Measurements from ENCODE around the gene ARID5A.

ARID5A gene

DNA sequence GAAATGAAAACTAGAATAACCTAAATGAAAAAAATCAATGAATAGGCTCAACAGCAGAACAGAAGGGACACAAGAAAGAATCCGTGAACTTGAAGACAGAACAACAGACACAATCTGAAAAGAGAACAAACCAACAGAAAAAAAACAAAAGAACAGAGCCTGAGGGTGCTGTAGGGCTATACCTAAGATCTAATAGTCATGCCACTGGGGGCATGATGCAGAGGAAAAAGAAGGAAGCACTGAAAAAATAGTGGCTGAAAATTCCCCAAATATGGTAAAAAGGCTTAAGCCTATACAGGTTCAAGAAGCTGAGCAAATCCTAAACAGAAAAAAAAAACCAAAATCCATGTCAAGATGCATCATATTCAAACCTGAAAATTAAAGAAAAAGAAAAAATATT lies 51.3 kb downstream of the ARID5A start:
- no peak overlapping the region for H3K4me3 ChIP-seq (ENCODE audit: control insufficient read depth, low read depth, low read length)
- DNase-seq (ENCODE audit: low read depth), result no peak
- TF ChIP-seq, protein P1, sequence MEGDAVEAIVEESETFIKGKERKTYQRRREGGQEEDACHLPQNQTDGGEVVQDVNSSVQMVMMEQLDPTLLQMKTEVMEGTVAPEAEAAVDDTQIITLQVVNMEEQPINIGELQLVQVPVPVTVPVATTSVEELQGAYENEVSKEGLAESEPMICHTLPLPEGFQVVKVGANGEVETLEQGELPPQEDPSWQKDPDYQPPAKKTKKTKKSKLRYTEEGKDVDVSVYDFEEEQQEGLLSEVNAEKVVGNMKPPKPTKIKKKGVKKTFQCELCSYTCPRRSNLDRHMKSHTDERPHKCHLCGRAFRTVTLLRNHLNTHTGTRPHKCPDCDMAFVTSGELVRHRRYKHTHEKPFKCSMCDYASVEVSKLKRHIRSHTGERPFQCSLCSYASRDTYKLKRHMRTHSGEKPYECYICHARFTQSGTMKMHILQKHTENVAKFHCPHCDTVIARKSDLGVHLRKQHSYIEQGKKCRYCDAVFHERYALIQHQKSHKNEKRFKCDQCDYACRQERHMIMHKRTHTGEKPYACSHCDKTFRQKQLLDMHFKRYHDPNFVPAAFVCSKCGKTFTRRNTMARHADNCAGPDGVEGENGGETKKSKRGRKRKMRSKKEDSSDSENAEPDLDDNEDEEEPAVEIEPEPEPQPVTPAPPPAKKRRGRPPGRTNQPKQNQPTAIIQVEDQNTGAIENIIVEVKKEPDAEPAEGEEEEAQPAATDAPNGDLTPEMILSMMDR (conservative IDR thresholded peaks at IDR 0.05; ENCODE audit: control insufficient read depth, insufficient read depth, low read depth, low read length), result no peak

DNA sequence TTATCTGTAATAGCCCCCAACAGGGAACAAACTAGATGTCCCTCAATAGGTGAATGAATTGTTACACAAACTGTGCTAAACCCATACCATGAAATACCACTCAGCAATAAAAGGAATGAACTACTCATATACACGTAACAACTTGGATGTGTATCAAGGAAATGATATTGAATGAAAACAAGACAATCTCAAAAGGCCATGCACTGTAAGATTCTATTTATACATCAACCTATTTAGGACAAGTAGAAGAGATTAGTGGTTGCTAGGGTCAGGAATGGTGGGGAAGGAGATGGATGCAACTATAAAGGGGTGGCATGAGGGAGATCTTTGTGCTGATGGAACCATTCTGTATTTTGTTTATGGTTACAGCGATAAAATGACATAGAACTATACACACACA lies 54.5 kb downstream of the ARID5A start:
- TF ChIP-seq, protein P1 (conservative IDR thresholded peaks at IDR 0.05; ENCODE audit: control insufficient read depth, insufficient read depth, low read depth, low read length), result no peak
- DNase-seq (ENCODE audit: low read depth), result no peak
- H3K4me3 ChIP-seq (ENCODE audit: control insufficient read depth, low read depth, low read length), result no peak overlapping the region

DNA sequence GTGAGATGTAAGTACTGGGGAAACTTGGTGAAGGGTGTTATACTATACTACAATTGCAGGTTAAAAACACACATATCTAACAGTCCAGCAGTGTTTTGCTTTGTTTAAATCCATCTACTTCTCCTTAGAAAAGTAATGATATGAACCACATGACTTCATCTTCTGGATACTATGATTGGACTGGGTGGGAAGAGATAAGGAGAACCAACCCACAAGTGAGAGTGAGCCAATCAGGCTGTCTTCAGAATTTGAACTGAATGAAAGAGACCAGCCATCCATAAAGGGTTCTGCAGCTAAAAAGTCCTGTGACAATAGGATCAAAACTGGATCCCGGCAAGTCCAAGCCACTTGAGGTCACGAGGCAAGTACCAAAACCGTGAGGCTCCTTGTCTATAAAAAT lies 54.9 kb downstream of the ARID5A start:
- no peak overlapping the region for H3K4me3 ChIP-seq (ENCODE audit: control insufficient read depth, low read depth, low read length)
- no peak for DNase-seq (ENCODE audit: low read depth)
- TF ChIP-seq, protein P1 (conservative IDR thresholded peaks at IDR 0.05; ENCODE audit: control insufficient read depth, insufficient read depth, low read depth, low read length), result no peak

DNA sequence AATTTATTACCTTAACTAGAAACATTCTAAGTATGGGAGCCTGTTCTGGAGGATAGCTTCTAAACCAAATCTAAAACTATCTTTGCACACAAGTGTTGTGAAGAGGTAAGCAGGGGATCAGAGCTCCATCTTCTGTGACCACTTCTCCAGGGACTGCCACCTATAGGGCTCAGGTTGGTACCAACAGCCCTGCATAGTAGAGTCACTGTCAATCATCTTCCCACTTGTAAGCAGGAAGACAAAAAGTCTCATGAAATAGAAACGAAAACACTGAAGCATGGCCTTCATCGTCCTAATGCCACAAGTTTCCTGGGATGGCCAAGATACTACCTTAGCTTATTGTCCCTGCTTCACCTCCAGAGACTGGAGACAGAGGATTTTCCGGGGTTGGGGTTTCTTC lies 57.7 kb downstream of the ARID5A start:
- no peak overlapping the region for H3K4me3 ChIP-seq (ENCODE audit: control insufficient read depth, low read depth, low read length)
- TF ChIP-seq, protein P1 (conservative IDR thresholded peaks at IDR 0.05; ENCODE audit: control insufficient read depth, insufficient read depth, low read depth, low read length), result no peak
- DNase-seq (ENCODE audit: low read depth), result no peak

DNA sequence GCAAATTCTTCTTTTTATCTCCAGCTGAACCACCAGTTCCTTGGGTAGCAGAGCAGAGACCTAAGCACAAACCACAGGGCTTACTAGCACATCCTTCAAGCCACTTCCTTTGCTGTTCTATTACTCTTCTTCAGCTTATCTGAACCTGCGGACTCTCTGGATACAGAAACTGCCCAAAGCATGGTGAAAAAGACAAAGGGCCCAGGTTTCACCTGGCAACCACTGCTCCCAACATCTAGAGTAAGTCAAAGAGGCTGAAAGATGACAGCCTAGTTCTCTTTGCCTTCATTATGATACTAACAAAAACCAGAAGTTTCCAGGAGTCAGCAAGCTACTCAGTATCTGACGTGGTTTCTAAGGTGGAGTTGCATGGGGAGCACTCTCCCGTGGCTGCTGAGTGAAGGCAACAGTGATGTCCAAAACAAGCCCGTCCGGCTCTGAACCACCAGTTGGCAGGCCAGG lies 58.2 kb downstream of the ARID5A start:
- DNase-seq (ENCODE audit: low read depth), result no peak
- H3K4me3 ChIP-seq (ENCODE audit: control insufficient read depth, low read depth, low read length), result no peak overlapping the region
- TF ChIP-seq, protein P1 (conservative IDR thresholded peaks at IDR 0.05; ENCODE audit: control insufficient read depth, insufficient read depth, low read depth, low read length), result no peak

DNA sequence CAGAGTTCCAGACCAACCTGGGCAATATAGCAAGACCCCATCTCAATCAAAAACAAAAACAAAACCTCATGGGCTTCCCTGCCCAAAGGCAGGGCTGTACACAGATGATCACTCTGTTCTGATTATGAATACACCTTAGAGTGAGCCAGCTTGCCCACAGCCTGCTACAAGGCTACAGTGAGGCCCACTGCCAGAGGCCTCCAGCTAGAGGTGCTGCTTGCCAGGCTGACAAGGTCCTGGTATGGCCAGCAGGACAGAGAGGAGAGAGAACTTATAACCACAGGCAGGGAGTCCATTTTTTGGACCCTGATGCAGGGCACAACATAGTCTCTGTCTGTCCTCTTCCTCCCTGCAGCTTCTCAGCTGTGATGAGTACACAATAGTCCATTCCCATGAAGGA lies 60.0 kb downstream of the ARID5A start:
- H3K4me3 ChIP-seq (ENCODE audit: control insufficient read depth, low read depth, low read length), result no peak overlapping the region
- TF ChIP-seq, protein P1 (conservative IDR thresholded peaks at IDR 0.05; ENCODE audit: control insufficient read depth, insufficient read depth, low read depth, low read length), result no peak
- no peak for DNase-seq (ENCODE audit: low read depth)

DNA sequence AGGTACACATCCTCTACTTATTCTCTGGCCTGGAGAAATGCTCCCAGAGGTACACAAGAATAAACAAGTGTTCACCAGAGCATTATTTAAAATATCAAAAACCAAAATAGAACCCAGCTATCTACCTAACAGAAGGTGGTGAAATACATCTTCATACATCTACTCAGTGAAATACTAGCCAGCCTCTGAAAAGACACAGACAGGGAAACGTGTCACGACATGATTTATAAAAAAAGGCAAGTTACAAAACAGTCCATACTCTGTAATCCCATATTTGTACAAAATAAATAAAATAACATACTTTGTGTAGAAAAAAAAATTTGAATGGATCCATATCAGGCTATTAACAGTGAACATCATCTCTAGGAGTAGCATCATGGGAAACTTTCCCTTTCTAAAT lies 63.4 kb downstream of the ARID5A start:
- H3K4me3 ChIP-seq (ENCODE audit: control insufficient read depth, low read depth, low read length), result no peak overlapping the region
- no peak for DNase-seq (ENCODE audit: low read depth)
- TF ChIP-seq, protein P1 (conservative IDR thresholded peaks at IDR 0.05; ENCODE audit: control insufficient read depth, insufficient read depth, low read depth, low read length), result no peak

All from fibroblast of mammary gland (primary cell).